ENCODE results near the gene DHX8.

The DHX8 gene

GRCh38 chr17:43521389-43521788 lies 37.6 kb downstream of the DHX8 start:
- in situ Hi-C loops (cut with MboI; ENCODE audit: low sequenced_read_pairs), result no loop called here

- in situ Hi-C loops (cut with MboI; ENCODE audit: low sequenced_read_pairs), result no loop called here
These were observed 41.3 kb downstream of the DHX8 start for GRCh38 chr17:43524945-43525575.

DNA sequence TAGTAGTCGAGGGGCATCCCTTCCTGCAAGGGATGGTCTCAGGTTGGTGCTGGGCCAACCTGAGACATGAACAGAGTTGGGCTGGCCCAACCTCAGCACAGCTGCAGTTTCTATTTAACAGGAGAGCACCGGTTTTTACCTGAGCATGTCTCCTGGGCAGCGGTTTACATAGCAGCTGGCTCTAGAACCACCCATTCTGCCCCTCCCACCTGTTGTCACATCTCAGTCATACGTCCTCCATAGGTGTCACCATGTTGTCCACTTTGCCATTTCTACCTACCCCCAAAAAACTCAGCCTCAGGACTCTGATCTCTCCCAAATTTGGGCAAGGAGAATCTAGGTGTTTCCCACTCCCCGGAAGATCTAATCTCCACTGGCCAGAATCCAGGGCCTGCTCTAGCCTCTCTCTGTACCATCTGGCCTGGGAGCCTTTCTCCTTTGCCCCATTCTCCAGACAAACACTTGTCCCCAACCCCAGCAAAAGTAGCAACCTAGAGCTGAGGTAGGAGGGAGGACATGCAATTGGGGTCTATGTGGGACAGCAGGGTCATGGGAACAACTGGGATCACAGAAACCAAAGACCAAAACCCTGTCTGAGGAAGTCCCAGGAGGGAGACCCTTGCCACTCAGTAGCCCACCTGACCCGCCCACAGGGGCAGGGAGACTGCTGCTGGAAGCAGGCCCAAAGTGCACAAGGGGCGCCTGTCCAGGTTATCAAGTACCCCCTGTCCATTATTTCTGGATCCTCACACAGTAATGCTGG lies 43.3 kb downstream of the DHX8 start:
- in situ Hi-C loops (cut with MboI; ENCODE audit: low sequenced_read_pairs), result no loop called here

- in situ Hi-C loops (cut with MboI; ENCODE audit: low sequenced_read_pairs), result no loop called here
These were observed 44.7 kb downstream of the DHX8 start for GRCh38 chr17:43528319-43528987.

DNA sequence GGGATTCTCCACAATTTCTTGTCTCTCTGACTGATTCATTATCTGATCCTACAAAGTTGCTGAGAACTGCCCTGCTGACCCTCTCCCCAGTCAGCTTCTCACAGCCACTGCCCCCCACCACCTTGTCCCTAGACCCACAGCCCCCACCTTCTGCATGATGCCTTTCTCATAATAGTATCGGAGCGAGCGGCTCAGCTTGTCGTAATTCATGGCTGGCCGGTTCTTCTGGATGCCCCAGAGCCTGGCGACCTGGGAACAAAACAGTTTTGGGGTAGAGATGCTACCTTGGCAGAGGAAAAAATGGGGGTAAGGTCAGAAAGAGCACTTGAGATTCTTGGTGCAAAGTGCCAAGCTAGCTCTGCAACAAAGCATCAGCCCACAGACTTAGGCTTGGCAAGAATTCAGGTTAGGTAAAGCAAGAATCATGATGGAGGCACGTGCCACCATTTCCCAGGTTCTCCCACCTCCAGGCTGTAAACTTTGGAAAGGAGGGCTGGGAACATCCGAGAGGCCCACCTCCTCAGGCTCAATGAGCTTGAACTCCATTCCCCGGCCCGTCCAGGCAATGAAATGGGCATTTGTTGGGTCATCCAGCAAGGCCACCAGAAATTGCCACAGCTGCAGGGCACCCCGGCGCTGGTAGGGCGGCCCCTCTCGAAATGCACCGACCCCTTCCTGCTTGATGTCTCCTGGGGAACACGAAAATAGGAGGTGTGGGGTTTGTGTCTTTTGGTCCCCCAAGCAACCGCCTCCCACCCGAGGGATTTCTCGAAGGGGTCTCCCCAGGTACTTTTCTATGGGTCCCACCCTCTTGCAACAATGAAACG lies 45.4 kb downstream of the DHX8 start:
- in situ Hi-C loops (cut with MboI; ENCODE audit: low sequenced_read_pairs), result no loop called here

DNA sequence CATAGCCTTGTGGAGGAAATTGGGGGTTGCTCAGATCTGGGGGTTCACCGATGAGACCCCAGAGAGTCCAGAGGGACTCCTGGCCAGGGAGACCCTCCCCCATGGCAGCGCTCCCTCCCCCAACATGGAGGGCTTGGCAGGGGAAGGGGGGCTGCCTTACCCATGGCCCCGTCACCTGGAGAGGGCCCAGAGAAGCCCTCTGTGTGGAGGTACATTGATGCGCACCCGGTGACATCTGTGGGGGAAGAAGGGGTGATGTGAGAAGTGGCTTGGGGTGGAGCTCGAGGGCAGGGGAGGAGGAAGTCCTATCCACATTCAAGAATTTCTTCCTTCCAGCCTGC lies 46.1 kb downstream of the DHX8 start:
- in situ Hi-C loops (cut with MboI; ENCODE audit: low sequenced_read_pairs), result no loop called here

DNA sequence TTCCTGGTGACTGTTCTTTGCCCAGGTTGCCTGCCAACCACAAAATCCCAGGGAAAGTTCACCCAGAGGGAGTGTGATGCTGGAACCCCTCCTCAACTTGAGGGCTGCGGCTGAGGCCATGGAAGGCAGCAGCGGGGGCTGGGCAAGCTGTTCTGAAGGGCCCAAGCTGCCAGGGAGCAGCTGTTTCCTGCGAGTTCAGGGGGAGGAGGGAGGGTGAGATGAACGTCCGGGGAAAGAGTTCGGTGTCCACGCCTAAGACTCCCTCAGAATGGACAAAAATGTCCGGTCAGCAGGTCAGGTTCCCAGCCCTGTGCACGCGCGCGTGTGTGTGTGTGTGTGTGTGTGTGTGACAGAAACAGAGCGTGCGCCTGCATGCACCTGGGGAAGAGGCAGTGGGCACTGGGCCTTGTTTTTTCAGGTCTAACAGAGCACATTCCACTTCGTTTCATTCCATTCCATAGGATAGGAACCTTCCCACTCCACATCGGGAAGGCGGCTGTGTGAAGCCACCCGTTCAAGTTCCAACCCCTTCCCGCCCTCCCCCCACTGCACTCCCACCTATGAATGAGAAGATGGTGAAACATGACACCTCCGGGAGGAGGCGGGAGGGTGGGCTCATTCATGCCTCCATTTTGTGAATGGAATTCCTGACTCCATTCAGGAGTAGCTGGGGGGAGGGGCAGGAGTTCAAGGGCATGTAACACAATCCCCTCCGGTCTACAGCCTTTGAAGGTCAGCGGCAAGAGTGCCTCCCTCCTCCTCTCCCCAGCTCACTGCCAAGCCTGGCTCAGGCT lies 46.7 kb downstream of the DHX8 start:
- in situ Hi-C loops (cut with MboI; ENCODE audit: low sequenced_read_pairs), result no loop called here

GRCh38 chr17:43531082-43531378 lies 47.3 kb downstream of the DHX8 start:
- in situ Hi-C loops (cut with MboI; ENCODE audit: low sequenced_read_pairs), result no loop called here

GRCh38 chr17:43531955-43532354 lies 48.2 kb downstream of the DHX8 start:
- in situ Hi-C loops (cut with MboI; ENCODE audit: low sequenced_read_pairs), result no loop called here

- in situ Hi-C loops (cut with MboI; ENCODE audit: low sequenced_read_pairs), result no loop called here
These were observed 48.8 kb downstream of the DHX8 start for GRCh38 chr17:43532581-43532980.

DNA sequence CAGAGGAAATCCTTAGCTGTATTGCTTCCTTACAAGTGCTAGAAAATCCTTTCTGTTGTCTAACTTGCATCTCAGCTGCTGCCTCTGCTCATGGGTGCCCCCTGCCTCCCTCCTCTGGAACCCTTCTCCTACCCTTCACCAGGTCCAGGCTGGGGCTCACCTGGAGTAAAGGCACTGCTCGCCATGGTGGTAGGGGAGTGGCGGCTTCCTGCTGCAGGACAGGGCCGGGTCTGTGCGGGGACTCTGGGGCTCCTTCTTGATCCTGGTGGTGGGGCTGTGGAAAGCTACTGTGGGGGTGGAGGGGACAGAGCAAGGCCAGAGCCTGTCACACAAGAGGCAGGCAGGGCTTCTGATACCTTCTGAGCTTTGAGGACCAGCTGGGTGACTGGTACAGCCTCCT lies 49.9 kb downstream of the DHX8 start:
- in situ Hi-C loops (cut with MboI; ENCODE audit: low sequenced_read_pairs), result no loop called here

DNA sequence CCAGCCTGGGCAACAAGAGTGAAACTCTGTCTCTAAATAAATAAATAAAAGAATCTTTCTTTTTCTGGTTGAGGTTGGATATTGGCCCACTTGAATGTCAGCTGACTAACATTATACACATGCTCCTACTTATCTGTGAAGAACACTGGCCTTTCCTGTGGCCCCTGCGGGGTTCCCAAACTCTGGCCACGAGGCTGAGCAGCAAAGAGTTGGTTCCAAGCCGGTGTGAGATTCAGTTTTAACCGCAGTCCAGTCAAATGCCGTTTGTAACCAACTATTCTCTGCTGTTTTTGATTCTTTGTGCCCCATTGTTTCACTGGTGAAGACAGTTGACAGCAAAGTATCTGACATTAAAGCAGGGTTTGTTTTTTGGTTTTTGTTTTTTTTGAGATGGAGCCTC lies 51.1 kb downstream of the DHX8 start:
- in situ Hi-C loops (cut with MboI; ENCODE audit: low sequenced_read_pairs), result no loop called here

DNA sequence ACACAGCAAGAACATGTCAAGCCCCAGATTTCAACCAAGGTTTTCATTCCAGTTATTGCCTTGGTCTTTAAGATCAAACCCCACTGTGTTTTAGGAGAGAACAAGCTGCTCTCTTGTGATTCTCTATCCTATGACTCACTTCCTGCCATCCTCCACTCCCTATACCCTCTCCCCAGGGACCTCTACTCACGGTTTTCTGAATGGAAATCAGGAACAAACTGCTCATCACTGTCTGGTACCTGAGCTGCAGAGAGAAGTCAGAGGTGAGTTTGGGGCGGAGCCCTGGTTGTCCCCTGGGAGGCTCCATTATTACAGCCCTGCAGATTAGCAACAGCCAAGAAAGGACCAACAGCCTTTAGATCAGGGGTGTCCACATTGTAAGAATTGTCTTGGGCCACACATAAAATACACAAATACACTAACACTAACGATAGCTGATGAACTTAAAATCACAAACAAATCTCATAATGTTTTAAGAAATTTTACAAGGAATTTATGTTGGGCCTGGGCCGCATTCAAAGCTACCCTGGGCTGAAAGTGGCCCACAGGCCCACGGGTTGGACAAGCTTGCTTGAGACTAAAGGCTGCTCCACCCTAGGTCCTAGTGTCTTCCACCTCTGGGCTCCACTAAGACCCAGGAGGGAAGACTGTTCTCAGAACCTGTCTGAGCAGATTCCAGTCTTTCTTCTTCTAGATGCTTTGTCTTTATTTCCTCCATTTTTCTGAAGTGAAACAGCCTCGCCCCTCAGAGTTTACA lies 52.6 kb downstream of the DHX8 start:
- in situ Hi-C loops (cut with MboI; ENCODE audit: low sequenced_read_pairs), result no loop called here

DNA sequence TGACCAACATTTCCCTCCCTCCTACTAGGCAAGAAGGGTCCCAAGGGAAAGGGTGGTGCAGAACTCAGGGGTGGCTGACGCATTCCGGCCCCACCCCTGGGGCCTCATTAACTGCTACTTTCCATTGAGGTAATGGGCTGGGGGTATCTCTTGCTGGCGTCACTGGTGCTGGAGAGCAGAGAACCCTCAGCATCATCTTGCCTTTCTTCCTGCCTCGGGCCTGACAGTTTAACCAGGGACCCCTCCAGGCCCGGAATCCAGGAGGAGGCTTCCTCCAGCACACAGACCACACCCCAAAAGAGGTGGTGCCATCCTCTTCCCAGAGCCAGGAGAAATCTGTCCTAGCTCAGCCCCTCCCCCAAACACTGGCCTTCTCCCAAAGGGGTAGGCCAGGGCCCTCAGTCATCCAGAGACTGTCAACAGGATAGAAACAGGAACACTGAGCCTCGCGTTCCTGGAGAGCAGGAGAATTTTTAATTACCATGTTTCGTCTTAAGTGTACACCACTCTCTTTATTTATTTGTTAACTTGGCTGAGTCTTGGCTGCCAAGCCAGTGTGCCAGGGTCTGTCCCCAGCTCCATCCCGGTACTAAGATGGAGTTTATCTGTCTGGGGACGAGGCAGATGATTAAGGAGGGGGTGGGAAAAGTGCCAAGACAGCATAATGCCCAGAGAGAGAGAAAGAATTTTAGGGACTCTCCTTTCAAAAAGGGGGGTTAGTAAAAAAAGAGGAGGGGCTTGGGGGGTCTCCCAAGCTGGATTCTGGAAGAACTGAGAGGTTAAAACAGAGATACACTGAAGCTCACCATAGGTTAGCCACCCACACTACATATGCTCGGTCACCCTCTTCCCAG lies 57.3 kb downstream of the DHX8 start:
- in situ Hi-C loops (cut with MboI; ENCODE audit: low sequenced_read_pairs), result no loop called here

DNA sequence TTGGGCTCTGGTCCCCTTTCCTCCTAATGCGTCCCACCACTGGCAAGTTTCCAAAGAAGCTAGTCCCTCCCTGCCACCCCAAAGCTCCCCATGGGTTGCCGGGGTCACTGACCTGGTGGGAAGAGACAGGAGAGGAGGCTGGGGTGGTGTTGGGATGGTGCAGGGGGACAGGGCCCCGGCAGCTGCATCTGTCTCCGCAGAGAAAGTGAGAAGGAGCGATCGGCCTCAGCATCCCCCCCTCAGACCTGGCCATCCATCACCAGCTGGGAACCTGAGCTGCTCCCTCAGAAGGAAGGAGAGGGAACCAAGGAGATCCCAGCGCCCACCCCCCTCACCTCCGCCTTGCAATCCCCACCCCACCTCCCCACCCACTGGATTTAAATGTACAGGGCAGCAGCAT lies 59.1 kb downstream of the DHX8 start:
- in situ Hi-C loops (cut with MboI; ENCODE audit: low sequenced_read_pairs), result no loop called here

DNA sequence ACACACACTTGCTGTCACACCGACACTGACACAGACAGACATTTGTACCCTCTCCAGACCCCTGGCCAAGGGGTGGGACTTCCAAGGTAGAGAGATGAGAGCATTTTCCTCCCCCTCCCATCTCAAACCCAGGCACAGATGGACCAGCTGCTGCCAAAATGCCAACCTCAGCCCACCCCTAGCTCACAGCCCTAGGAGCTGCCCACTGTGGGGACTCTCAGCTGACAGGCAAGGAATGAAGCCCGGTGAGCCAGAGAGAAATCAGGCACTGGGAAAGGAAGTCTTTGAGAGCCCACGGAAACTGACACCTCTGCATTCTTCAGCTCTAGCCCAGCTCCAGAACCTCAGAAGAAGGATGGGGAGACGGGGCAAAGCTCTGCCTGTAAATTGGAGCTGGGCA lies 59.5 kb downstream of the DHX8 start:
- in situ Hi-C loops (cut with MboI; ENCODE audit: low sequenced_read_pairs), result no loop called here

DNA sequence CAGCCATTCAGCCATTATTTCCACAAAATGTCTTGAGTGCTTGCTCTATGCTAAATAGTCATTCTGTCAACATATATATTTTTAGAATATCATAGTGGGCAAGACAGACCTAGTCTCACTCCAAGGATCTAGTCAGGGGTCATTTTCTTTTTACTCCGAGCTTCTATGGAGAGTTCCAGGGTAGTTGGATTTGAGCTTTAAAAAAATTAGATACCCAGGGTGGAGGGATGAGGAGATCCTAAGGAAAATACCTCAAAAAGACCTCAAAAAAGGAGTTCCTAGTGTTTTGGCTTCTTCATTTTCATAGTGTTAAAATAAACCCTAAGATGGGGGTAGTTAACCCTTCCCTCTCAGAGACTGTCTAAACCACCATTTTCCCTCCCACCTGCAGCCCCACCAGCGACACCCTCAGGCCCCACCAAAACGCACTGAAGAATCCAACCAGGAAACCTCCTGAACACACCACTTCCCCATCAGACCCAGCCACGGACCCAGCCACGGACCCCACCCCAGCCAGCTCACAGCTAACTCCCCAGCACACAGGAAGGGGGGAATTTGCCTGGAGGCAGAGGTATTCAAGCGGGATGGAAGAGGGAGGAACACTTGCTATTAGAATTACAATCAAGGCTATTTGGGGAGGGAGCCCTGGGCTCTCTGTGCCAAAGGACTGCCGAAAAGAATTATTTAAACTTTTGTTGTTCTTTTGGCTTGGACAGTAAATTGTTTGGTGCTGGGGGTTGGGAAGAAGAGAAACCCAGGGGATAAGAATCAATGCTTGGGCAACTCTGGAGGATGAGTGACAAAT lies 60.2 kb downstream of the DHX8 start:
- in situ Hi-C loops (cut with MboI; ENCODE audit: low sequenced_read_pairs), result no loop called here

DNA sequence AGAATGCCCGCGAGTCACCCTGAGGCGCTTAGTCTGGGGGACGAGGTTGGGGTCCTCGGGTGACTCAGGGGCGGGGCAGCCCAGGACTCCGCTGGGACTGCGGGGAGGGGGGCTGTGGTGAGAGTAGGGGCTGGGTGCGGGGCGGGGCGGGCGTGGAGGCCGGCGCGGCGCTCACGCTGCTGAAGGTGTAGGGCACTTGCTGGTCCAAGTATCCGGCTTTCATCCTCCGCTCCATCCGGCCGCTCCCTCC lies 61.5 kb downstream of the DHX8 start:
- in situ Hi-C loops (cut with MboI; ENCODE audit: low sequenced_read_pairs), result no loop called here
